ENCODE results near the gene ABRACL.
"Not testable (repeated sequence)": the region's sequence is repeated elsewhere in the genome, so short reads cannot be mapped to it uniquely, and the experiment has no call there.

ABRACL gene

GRCh38 chr6:139013185-139013800, 15.3 kb upstream of the ABRACL start:
- DNase-seq, result no peak

GRCh38 chr6:139014945-139015344, 13.6 kb upstream of the ABRACL start:
- DNase-seq, result no peak

GRCh38 chr6:139016337-139017213, 12.0 kb upstream of the ABRACL start:
- no peak for DNase-seq

GRCh38 chr6:139017227-139017626, 11.3 kb upstream of the ABRACL start:
- DNase-seq, result no peak

- no peak for DNase-seq
Observed at GRCh38 chr6:139019722-139020121, 8.8 kb upstream of the ABRACL start.

GRCh38 chr6:139020689-139021088, 7.9 kb upstream of the ABRACL start:
- DNase-seq, result no peak

GRCh38 chr6:139025416-139025815, 3.1 kb upstream of the ABRACL start:
- not testable (repeated sequence) for DNase-seq

GRCh38 chr6:139027620-139028182, 844 bp upstream of the ABRACL start:
- peak; percentile 34 for DNase-seq

- no peak for DNase-seq
Observed at GRCh38 chr6:139028215-139028657, 309 bp upstream of the ABRACL start.

- peak; percentile 28 for DNase-seq
Observed at GRCh38 chr6:139029470-139030227, 1.1 kb downstream of the ABRACL start.

- DNase-seq, result no peak
Observed at GRCh38 chr6:139030228-139030963, 1.9 kb downstream of the ABRACL start.

GRCh38 chr6:139037490-139037889, 8.9 kb downstream of the ABRACL start:
- peak; percentile 63 for DNase-seq

- DNase-seq, result no peak
Observed at GRCh38 chr6:139044250-139044649, 15.7 kb downstream of the ABRACL start.

- no peak for DNase-seq
Observed at GRCh38 chr6:139047677-139048076, 19.1 kb downstream of the ABRACL start.

GRCh38 chr6:139048912-139049311, 20.4 kb downstream of the ABRACL start:
- DNase-seq, result not testable (repeated sequence)

- DNase-seq, result not testable (repeated sequence)
Observed at GRCh38 chr6:139050131-139050769, 21.7 kb downstream of the ABRACL start.

- no peak for DNase-seq
Observed at GRCh38 chr6:139050770-139051313, 22.3 kb downstream of the ABRACL start.

GRCh38 chr6:139051396-139052060, 23.0 kb downstream of the ABRACL start:
- no peak for DNase-seq

- DNase-seq, result no peak
Observed at GRCh38 chr6:139053382-139053781, 24.8 kb downstream of the ABRACL start.

- no peak for DNase-seq
Observed at GRCh38 chr6:139054001-139054400, 25.5 kb downstream of the ABRACL start.

GRCh38 chr6:139055709-139056108, 27.2 kb downstream of the ABRACL start:
- no peak for DNase-seq
